Activated CD4-positive, alpha-beta T cell treated with anti-CD3 and anti-CD28 coated beads, Interleukin-2, amount 10 ng/mL, durations not matched to agents 7 days and 5 days (primary cell): ENCODE measurements around the gene PDXK. TPM values are rescaled to one million over a fixed set of nuclear protein-coding genes. Genes with fewer than 3 reads are reported as not detected.
A peak's percentile ranks its signal among the peaks of the same experiment; 100 is the strongest.
"Not testable (repeated sequence)": the region's sequence is repeated elsewhere in the genome, so short reads cannot be mapped to it uniquely, and the experiment has no call there.

Experiments
- CTCF ChIA-PET: fragments of 350-600 bp; sonication (Branson Sonifier 250); formaldehyde crosslinking; loops from one replicate; lab custom pipeline; 2021; ENCODE audit warnings: antibody characterized with exemption; lab: Charles Lee
- POLR2A ChIA-PET: fragments of 350-600 bp; sonication (Branson Sonifier 250); formaldehyde crosslinking; loops from one replicate; lab custom pipeline; 2021; ENCODE audit warnings: antibody characterized with exemption; lab: Charles Lee
- DNase-seq: peaks from one replicate; pipeline ENCODE4 v3.0.0-alpha.2; 2020
- H3K27ac Mint-ChIP-seq: one replicate; pipeline ENCODE4 v1.8.0; 2021; ENCODE audit warnings: mild to moderate bottlenecking, moderate library complexity, mixed read lengths
- H3K27me3 Mint-ChIP-seq: one replicate; pipeline ENCODE4 v1.8.0; 2021; ENCODE audit warnings: mixed read lengths
- H3K36me3 Mint-ChIP-seq: one replicate; pipeline ENCODE4 v1.8.0; 2021; ENCODE audit warnings: low read depth, mixed read lengths
- H3K4me1 Mint-ChIP-seq: one replicate; pipeline ENCODE4 v1.8.0; 2021; ENCODE audit warnings: mixed read lengths
- H3K4me3 Mint-ChIP-seq: one replicate; pipeline ENCODE4 v1.8.0; 2021; ENCODE audit warnings: mild to moderate bottlenecking, moderate library complexity, mixed read lengths
- H3K9me3 Mint-ChIP-seq: one replicate; pipeline ENCODE4 v1.8.0; 2021; ENCODE audit warnings: mixed read lengths
- total RNA-seq, 2 experiments: library from RNA; stranded (reverse); gene quantifications; one replicate each; pipeline ENCODE4 v1.2.3, GENCODE V29; 2021

The PDXK gene
- total RNA-seq, 2 experiments from 2014 or later: 74.0 to 81.4 TPM

GRCh38 chr21:43689556-43690337 lies 29.2 kb upstream of the PDXK start:
- H3K9me3 Mint-ChIP-seq: no peaks in the 10 kb centered on the region
- ChIA-PET POLR2A (no interaction called here), CTCF (interaction anchor here (0.5 kb wide), 1 partner anchor 189 kb away, joined by 3 read pairs; no protein-coding TSS in a partner anchor)
- no peaks in the 10 kb centered on the region for H3K27me3 Mint-ChIP-seq
- DNase-seq: no peak
- H3K36me3 Mint-ChIP-seq: peaks cover 39% of the 10 kb centered on the region
- peaks cover 2% of the 10 kb centered on the region for H3K4me1 Mint-ChIP-seq
- H3K4me3 Mint-ChIP-seq: no peak overlapping the region
- H3K27ac Mint-ChIP-seq: peak overlapping the region; percentile 5

DNA sequence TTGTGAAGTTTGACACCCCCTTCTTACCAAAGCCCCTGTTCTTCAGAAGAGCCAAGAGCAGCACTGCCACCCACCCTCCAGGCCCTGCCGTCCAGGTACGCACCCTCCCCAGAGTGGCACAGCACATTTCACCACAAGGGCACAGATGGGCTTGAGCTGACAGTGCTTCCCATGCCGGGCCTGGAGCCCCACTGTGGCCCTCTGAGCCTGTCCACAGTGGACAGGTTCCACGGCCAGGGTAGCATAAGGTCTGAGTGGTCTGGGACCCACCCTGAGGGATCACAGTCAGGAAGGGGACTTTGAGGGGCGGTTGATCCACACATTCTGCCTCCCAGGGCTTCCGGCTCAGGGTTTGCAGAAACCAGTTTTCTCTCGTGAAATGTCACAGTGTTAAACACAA lies 28.6 kb upstream of the PDXK start:
- no peak for DNase-seq
- Mint-ChIP-seq H3K4me1 (no peaks in the 10 kb centered on the region), H3K36me3 (peaks cover 38% of the 10 kb centered on the region), H3K4me3 (no peak overlapping the region), H3K27me3 (no peaks in the 10 kb centered on the region), H3K27ac (no peak overlapping the region), H3K9me3 (no peaks in the 10 kb centered on the region)
- POLR2A ChIA-PET: no interaction called here
- CTCF ChIA-PET: interaction anchor here (0.5 kb wide), 1 partner anchor 189 kb away, joined by 3 read pairs; no protein-coding TSS in a partner anchor

- CTCF ChIA-PET: interaction anchor here (1.1 kb wide), 1 partner anchor 20 kb away, joined by 4 read pairs; no protein-coding TSS in a partner anchor
- no peak for DNase-seq
- Mint-ChIP-seq H3K36me3 (peaks cover 37% of the 10 kb centered on the region), H3K27me3 (no peaks in the 10 kb centered on the region), H3K27ac (no peak overlapping the region), H3K4me1 (peaks cover 1% of the 10 kb centered on the region), H3K4me3 (no peak overlapping the region), H3K9me3 (no peaks in the 10 kb centered on the region)
- POLR2A ChIA-PET: no interaction called here
These were observed 27.7 kb upstream of the PDXK start for GRCh38 chr21:43691086-43691795.

GRCh38 chr21:43691801-43692200 lies 27.1 kb upstream of the PDXK start:
- Mint-ChIP-seq H3K36me3 (peaks cover 36% of the 10 kb centered on the region), H3K4me3 (no peak overlapping the region), H3K9me3 (no peaks in the 10 kb centered on the region), H3K4me1 (peaks cover 2% of the 10 kb centered on the region), H3K27ac (no peak overlapping the region), H3K27me3 (no peaks in the 10 kb centered on the region)
- DNase-seq: no peak
- POLR2A ChIA-PET: no interaction called here
- CTCF ChIA-PET: interaction anchor here (1.1 to 2.1 kb wide), 2 partner anchors 17 to 20 kb away, joined by 4 to 5 read pairs; no protein-coding TSS in a partner anchor

DNA sequence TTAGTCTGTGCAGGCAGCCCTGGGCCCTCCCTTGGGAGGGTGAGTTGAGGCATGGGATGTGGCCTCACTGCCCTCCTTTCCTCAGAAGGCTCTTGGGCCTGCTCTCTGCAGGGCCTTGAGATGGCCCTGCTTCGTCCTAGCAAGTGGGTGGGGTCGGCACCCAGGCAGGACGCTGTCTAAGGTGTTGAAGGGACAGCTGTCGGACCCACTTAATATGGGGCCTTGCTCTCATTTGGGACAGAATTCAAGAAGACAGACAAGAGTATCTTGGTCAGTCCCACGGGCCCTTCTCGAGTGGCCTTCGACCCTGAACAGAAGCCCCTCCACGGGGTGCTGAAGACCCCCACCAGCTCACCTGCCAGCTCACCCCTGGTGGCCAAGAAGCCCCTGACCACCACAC lies 26.0 kb upstream of the PDXK start:
- CTCF ChIA-PET: interaction anchor here (1.0 to 2.1 kb wide), 2 partner anchors 15 to 18 kb away, joined by 4 to 5 read pairs; no protein-coding TSS in a partner anchor
- peaks cover 36% of the 10 kb centered on the region for H3K36me3 Mint-ChIP-seq
- H3K27me3 Mint-ChIP-seq: no peaks in the 10 kb centered on the region

GRCh38 chr21:43693981-43694380 lies 24.9 kb upstream of the PDXK start:
- Mint-ChIP-seq H3K4me1 (peaks cover 21% of the 10 kb centered on the region), H3K27ac (no peak overlapping the region), H3K9me3 (no peaks in the 10 kb centered on the region), H3K4me3 (no peak overlapping the region), H3K36me3 (peaks cover 36% of the 10 kb centered on the region), H3K27me3 (no peaks in the 10 kb centered on the region)
- ChIA-PET CTCF (interaction anchor here (2.1 kb wide), 1 partner anchor 19 kb away, joined by 5 read pairs; no protein-coding TSS in a partner anchor), POLR2A (no interaction called here)
- no peak for DNase-seq

More for the DNA sequence above, 26.0 kb upstream of the PDXK start:
- POLR2A ChIA-PET: no interaction called here
- H3K27ac Mint-ChIP-seq: peak overlapping the region; percentile 19
- no peaks in the 10 kb centered on the region for H3K9me3 Mint-ChIP-seq
- H3K4me3 Mint-ChIP-seq: no peak overlapping the region
- DNase-seq: no peak
- peaks cover 12% of the 10 kb centered on the region for H3K4me1 Mint-ChIP-seq

- peaks cover 36% of the 10 kb centered on the region for H3K36me3 Mint-ChIP-seq
- no peaks in the 10 kb centered on the region for H3K9me3 Mint-ChIP-seq
- no peak overlapping the region for H3K27ac Mint-ChIP-seq
- CTCF ChIA-PET: no interaction called here
- no peak overlapping the region for H3K4me3 Mint-ChIP-seq
- POLR2A ChIA-PET: no interaction called here
- DNase-seq: no peak
- H3K4me1 Mint-ChIP-seq: peaks cover 22% of the 10 kb centered on the region
- no peaks in the 10 kb centered on the region for H3K27me3 Mint-ChIP-seq
These were observed 24.4 kb upstream of the PDXK start for GRCh38 chr21:43694437-43695079.

GRCh38 chr21:43696214-43696613 lies 22.7 kb upstream of the PDXK start:
- Mint-ChIP-seq H3K9me3 (no peaks in the 10 kb centered on the region), H3K4me1 (peaks cover 26% of the 10 kb centered on the region), H3K27ac (no peak overlapping the region), H3K36me3 (peaks cover 26% of the 10 kb centered on the region), H3K4me3 (no peak overlapping the region), H3K27me3 (no peaks in the 10 kb centered on the region)
- POLR2A ChIA-PET: no interaction called here
- DNase-seq: no peak
- CTCF ChIA-PET: no interaction called here

- Mint-ChIP-seq H3K4me1 (peaks cover 36% of the 10 kb centered on the region), H3K36me3 (peaks cover 23% of the 10 kb centered on the region), H3K27ac (peak overlapping the region; percentile 62), H3K4me3 (no peak overlapping the region), H3K9me3 (no peaks in the 10 kb centered on the region), H3K27me3 (no peaks in the 10 kb centered on the region)
- ChIA-PET POLR2A (no interaction called here), CTCF (interaction anchor here (0.6 to 0.9 kb wide), 2 partner anchors 9 to 52 kb away, joined by 3 to 5 read pairs; no protein-coding TSS in a partner anchor)
- DNase-seq: peak; percentile 34
These were observed 20.9 kb upstream of the PDXK start for GRCh38 chr21:43697758-43698643.

- H3K27me3 Mint-ChIP-seq, H3K4me3 Mint-ChIP-seq, DNase-seq, H3K9me3 Mint-ChIP-seq, H3K27ac Mint-ChIP-seq, POLR2A ChIA-PET: not testable (repeated sequence)
- CTCF ChIA-PET: interaction anchor here (0.7 kb wide), 1 partner anchor 132 kb away, joined by 3 read pairs; no protein-coding TSS in a partner anchor
- H3K36me3 Mint-ChIP-seq: peaks cover 23% of the 10 kb centered on the region
- H3K4me1 Mint-ChIP-seq: peaks cover 41% of the 10 kb centered on the region
These were observed 19.5 kb upstream of the PDXK start for GRCh38 chr21:43699492-43699777.

GRCh38 chr21:43699933-43700599 lies 18.9 kb upstream of the PDXK start:
- Mint-ChIP-seq H3K4me3 (no peak overlapping the region), H3K4me1 (peaks cover 41% of the 10 kb centered on the region), H3K27me3 (no peaks in the 10 kb centered on the region), H3K27ac (no peak overlapping the region), H3K9me3 (no peaks in the 10 kb centered on the region), H3K36me3 (peaks cover 20% of the 10 kb centered on the region)
- DNase-seq: no peak
- POLR2A ChIA-PET: no interaction called here
- CTCF ChIA-PET: interaction anchor here (0.7 to 1.0 kb wide), 3 partner anchors 10 to 131 kb away, joined by 3 read pairs; no protein-coding TSS in a partner anchor
